HL-60 (cell line): ENCODE results near the gene KRTAP10-9.

Experiments
- DNase-seq, 2 experiments: peaks; one replicate each; pipeline ENCODE4 v3.0.0-alpha.2; 2010 to 2020; ENCODE audit warnings: low read depth in 1 of 2, low spot score in 1 of 2
- H3K27ac ChIP-seq: fragments of 250-450 bp; sonication (Bioruptor Pico); replicated peaks from 2 replicates; pipeline ENCODE4 v1.5.1; 2020; ENCODE audit warnings: mild to moderate bottlenecking, moderate library complexity
- H3K27me3 ChIP-seq: fragments of 250-450 bp; sonication (Bioruptor Pico); 2 replicates; pipeline ENCODE4 v1.5.1; 2021; ENCODE audit warnings: mild to moderate bottlenecking, moderate library complexity; ENCODE audit not compliant: insufficient read depth, poor library complexity, severe bottlenecking
- H3K4me3 ChIP-seq: replicated peaks from 2 replicates; pipeline ENCODE4 v1.5.1; 2011; ENCODE audit warnings: mild to moderate bottlenecking, control low read depth, low read length; ENCODE audit not compliant: insufficient read depth
- GABPA ChIP-seq: IDR thresholded peaks from 2 replicates; pipeline ENCODE4 v1.6.1; 2012; ENCODE audit warnings: low read depth
- POLR2AphosphoS5 ChIP-seq: IDR thresholded peaks from 2 replicates; pipeline ENCODE4 v1.6.1; 2012; ENCODE audit warnings: low read depth
- SPI1 ChIP-seq: IDR thresholded peaks from 2 replicates; pipeline ENCODE4 v1.6.1; 2012; ENCODE audit warnings: low read depth, mild to moderate bottlenecking, borderline replicate concordance
- TF ChIP-seq, protein P1 (sequence below): IDR thresholded peaks from 2 replicates; pipeline ENCODE4 v1.6.1; 2012; ENCODE audit warnings: low read depth; ENCODE audit not compliant: insufficient replicate concordance
- TF ChIP-seq, protein P2 (sequence below): IDR thresholded peaks from one replicate; pipeline ENCODE4 v1.5.1; 2011; ENCODE audit warnings: low read length, control low read depth, inconsistent platforms; ENCODE audit not compliant: insufficient read depth

Gene KRTAP10-9

DNA sequence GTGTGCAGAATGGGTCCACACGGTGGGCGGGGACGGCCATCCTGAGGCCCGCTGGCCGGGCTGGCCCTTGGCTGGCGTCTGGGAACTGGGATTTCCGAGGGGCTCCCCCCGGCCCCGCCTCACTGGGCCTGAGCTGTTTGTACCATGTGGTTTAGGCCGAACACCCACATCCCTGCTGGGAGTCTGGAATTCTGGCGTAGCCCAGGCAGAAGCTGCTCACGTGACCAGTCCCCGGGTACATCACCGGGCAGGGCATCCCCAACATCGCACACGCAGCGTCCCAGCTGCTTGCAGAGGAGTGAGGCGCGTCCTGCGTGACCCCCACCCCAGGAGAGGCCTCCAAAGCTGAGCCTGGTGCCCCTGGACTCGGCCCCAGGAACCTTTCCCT lies 24.4 kb upstream of the KRTAP10-9 start:
- TF ChIP-seq, protein P1, sequence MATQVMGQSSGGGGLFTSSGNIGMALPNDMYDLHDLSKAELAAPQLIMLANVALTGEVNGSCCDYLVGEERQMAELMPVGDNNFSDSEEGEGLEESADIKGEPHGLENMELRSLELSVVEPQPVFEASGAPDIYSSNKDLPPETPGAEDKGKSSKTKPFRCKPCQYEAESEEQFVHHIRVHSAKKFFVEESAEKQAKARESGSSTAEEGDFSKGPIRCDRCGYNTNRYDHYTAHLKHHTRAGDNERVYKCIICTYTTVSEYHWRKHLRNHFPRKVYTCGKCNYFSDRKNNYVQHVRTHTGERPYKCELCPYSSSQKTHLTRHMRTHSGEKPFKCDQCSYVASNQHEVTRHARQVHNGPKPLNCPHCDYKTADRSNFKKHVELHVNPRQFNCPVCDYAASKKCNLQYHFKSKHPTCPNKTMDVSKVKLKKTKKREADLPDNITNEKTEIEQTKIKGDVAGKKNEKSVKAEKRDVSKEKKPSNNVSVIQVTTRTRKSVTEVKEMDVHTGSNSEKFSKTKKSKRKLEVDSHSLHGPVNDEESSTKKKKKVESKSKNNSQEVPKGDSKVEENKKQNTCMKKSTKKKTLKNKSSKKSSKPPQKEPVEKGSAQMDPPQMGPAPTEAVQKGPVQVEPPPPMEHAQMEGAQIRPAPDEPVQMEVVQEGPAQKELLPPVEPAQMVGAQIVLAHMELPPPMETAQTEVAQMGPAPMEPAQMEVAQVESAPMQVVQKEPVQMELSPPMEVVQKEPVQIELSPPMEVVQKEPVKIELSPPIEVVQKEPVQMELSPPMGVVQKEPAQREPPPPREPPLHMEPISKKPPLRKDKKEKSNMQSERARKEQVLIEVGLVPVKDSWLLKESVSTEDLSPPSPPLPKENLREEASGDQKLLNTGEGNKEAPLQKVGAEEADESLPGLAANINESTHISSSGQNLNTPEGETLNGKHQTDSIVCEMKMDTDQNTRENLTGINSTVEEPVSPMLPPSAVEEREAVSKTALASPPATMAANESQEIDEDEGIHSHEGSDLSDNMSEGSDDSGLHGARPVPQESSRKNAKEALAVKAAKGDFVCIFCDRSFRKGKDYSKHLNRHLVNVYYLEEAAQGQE: no peak
- TF ChIP-seq POLR2AphosphoS5: no peak
- TF ChIP-seq SPI1: no peak
- TF ChIP-seq GABPA: no peak
- TF ChIP-seq, protein P2, sequence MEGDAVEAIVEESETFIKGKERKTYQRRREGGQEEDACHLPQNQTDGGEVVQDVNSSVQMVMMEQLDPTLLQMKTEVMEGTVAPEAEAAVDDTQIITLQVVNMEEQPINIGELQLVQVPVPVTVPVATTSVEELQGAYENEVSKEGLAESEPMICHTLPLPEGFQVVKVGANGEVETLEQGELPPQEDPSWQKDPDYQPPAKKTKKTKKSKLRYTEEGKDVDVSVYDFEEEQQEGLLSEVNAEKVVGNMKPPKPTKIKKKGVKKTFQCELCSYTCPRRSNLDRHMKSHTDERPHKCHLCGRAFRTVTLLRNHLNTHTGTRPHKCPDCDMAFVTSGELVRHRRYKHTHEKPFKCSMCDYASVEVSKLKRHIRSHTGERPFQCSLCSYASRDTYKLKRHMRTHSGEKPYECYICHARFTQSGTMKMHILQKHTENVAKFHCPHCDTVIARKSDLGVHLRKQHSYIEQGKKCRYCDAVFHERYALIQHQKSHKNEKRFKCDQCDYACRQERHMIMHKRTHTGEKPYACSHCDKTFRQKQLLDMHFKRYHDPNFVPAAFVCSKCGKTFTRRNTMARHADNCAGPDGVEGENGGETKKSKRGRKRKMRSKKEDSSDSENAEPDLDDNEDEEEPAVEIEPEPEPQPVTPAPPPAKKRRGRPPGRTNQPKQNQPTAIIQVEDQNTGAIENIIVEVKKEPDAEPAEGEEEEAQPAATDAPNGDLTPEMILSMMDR: no peak
- Histone ChIP-seq H3K4me3 (no peak overlapping the region), H3K27me3 (peaks cover 2% of the 10 kb centered on the region), H3K27ac (no peak overlapping the region)
- DNase-seq: no peak

GRCh38 chr21:44603109-44603875 lies 23.6 kb upstream of the KRTAP10-9 start:
- Histone ChIP-seq H3K4me3 (no peak overlapping the region), H3K27ac (no peak overlapping the region), H3K27me3 (peaks cover 2% of the 10 kb centered on the region)
- TF ChIP-seq, protein P1: no peak
- no peak for TF ChIP-seq SPI1
- no peak for TF ChIP-seq POLR2AphosphoS5
- TF ChIP-seq, protein P2: no peak
- no peak for TF ChIP-seq GABPA
- no peak for DNase-seq

- TF ChIP-seq, protein P1: no peak
- TF ChIP-seq POLR2AphosphoS5 (no peak), SPI1 (no peak), GABPA (no peak)
- TF ChIP-seq, protein P2: no peak
- H3K27me3 ChIP-seq: peaks cover 2% of the 10 kb centered on the region
- no peak for DNase-seq
- H3K4me3 ChIP-seq: no peak overlapping the region
- no peak overlapping the region for H3K27ac ChIP-seq
Observed at GRCh38 chr21:44603911-44604310, 23.0 kb upstream of the KRTAP10-9 start.
